Epithelial cell of prostate (primary cell): ENCODE results near the gene MAP2K5.
"Not testable (repeated sequence)": the region's sequence is repeated elsewhere in the genome, so short reads cannot be mapped to it uniquely, and the experiment has no call there.

Experiments used
- DNase-seq: peaks from one replicate; pipeline ENCODE4 v3.0.0-alpha.2; 2011; ENCODE audit warnings: low read depth, low spot score
- H3K27ac ChIP-seq: fragments of 450-650 bp; 2 replicates; pipeline ENCODE4 v1.5.1; 2017; ENCODE audit warnings: mild to moderate bottlenecking

Gene MAP2K5

DNA sequence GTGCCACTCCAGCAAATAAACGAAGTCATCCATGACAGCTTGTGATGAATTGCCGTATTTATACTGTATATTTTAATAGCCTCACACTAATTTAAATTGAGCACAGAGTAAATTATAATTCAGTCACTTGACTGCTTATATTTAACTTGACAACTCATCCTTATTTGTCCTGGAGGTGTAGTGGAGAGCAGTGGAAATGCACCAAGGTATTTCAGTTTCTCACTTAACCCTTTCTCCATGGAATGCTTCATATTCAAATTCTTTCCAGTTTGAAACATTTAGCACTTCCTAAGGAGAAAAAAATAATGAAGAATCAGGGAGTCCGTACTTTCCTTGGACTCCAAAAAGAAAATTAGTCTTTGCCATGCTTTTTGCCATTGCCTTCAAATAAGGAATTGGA is 99.0 kb downstream of the MAP2K5 start:
- no peak for DNase-seq
- no peak overlapping the region for H3K27ac ChIP-seq

DNA sequence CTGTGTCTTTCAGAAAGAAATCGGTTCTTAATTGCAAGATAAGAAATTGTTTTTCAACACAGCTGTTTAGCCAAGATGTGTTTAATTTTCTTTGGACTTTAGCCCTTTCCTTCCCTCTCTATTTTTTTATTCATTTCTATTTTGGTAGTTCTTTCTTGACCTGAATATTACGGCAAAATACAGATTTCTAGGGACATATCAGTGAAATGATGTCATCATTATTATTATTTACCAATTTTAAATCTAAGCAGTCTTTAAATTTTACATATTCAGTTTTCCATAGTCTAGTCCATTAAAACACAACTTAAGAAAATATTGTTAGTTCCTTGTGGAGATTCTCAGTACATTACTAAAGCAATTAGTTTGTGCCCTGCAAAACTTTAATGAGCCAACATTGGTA is 104.3 kb downstream of the MAP2K5 start:
- DNase-seq, result no peak
- H3K27ac ChIP-seq, result no peak overlapping the region

DNA sequence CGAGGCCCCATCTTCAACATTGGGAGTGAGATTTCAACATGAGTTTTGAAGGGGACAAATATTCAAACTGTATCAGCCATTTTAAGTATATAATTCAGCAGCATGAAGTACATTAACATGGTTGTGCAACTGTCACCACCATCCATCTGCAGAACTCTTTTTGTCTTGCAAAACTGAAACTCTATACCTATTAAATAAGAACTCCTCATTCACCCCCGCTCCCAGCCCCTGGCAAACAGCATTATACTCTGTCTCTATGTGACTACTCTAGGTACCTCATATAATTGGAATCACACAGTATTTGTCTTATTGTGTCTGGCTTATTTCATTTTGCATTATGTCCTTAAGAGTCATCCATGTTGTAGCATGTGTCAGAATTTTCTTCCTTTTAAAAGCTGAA is 110.1 kb downstream of the MAP2K5 start:
- no peak overlapping the region for H3K27ac ChIP-seq
- DNase-seq, result no peak

DNA sequence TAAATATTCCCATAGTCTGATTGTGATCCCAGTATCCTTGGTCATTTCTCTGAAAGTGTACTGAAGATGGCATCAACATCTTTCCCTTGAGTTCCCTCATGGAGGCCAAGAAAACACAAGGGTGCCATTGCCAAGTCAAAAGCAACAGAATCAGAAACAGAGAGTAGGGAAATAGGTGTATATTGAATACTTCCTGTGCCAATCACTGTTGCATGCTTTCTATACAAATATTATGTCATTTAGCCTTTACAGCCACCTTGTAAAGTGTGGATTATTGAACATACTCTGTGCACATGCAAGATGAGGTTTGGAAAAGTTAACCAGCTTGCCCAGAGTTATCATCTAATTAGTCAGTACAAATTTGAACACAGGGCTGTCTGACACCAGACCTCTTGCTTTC is 117.9 kb downstream of the MAP2K5 start:
- H3K27ac ChIP-seq, result no peak overlapping the region
- no peak for DNase-seq

DNA sequence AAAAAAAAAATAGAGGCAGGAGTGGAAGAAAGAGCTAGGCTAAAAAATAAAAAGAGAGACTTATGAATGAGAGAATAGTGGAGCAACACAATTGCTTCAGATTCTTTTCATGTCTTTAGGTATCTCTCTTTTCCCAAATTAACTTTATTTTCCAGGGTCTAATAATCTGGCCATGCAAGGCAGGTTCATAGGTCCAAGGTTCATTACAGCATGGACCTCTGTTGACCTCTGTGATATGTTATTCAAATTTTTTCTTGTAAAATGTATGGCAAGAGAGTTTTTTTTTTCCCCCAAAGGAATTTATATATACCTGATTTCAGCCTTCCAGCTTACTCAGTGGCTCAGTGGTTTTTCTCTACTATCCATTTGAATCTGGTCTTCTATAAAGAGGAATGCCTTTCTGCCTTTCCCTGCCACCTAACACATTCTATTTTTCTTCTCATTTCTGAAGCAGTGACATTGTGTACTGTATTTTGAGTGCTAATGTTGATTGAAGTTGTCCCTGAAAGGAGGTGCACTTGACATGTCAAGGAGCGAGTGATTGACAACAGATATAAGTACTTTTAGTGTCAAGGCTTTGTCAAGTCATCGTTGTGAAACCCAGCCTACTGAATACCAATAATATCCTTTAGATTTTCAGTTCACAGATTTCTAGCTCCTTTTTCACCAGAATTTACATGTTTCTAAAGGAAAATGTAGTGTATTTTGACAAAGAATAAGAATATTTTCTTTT is 118.5 kb downstream of the MAP2K5 start:
- no peak overlapping the region for H3K27ac ChIP-seq
- no peak for DNase-seq

DNA sequence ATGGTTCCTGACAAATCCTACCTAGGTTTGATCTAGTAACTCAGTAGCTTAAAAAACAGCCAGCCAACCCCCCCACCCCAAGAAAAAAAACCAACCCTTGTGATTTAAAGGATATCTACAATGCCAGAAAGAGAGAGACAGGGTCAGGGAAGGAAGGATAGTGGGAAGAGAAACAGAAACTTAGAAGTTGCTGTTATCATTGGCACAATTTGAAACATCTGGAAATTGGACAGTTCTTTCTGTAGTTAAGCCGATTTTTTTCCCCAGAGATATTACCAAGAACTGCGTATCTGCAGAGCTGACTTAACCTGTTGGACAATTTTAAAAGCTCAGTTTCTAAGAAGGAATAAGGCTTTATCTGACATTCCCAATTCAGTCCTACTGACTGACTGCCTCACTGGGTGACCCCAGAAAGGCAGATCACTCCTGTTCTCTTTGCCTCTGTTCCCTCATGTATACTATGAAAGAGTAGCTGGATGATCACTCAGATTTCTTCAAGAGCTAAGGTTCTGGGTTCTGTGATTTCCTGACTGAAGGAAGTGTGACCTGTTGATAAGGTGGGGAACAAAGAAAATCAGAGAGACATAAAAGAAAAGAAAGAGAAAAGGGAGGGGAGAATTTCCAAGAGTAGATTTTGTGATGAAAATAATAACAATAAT is 128.3 kb downstream of the MAP2K5 start:
- H3K27ac ChIP-seq, result no peak overlapping the region
- DNase-seq, result no peak

DNA sequence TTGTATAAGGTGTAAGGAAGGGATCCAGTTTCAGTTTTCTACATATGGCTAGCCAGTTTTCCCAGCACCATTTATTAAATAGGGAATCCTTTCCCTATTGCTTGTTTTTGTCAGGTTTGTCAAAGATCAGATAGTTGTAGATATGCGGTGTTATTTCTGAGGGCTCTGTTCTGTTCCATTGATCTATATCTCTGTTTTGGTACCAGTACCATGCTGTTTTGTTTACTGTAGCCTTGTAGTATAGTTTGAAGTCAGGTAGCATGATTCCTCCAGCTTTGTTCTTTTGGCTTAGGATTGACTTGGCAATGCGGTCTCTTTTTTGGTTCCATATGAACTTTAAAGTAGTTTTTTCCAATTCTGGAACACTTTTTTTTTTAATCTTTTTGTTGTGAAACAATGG is 130.3 kb downstream of the MAP2K5 start:
- H3K27ac ChIP-seq, DNase-seq: not testable (repeated sequence)

DNA sequence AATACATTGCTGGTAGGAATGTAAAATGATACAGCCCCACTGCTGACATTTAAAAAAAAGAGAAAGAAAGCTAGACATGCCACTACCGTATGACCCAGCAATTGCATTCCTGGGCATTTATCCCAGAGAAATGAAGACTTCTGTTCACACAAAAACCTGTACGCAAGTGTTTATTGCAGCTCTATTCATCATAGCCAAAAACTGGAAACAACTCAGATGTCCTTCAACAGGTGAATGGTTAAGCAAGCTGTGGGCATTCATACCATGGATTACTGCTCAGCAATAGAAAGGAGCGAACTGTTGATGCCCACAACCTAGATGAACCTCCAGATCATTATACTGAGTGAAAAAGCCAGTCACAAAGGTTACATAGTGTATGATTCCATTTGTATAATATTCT is 132.5 kb downstream of the MAP2K5 start:
- no peak overlapping the region for H3K27ac ChIP-seq
- no peak for DNase-seq

DNA sequence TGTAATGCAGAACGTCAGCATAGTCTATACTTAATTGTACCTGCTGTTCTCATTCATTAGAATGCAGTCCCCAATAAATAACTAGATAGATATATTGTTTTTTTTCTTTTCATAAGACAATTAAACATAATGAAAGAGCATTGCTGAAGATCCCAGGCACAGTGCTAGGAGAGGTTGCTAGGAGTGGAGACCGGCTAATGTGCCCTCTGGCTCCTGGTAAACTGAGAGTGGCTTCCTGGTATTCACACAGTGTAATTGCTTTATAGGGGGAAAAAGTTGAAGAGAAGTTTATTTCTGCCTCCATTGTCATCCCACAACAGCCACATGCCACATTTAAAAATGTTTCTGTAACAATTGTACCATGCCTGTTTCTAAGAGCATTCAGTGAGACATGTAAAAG is 135.6 kb downstream of the MAP2K5 start:
- H3K27ac ChIP-seq, result no peak overlapping the region
- no peak for DNase-seq

DNA sequence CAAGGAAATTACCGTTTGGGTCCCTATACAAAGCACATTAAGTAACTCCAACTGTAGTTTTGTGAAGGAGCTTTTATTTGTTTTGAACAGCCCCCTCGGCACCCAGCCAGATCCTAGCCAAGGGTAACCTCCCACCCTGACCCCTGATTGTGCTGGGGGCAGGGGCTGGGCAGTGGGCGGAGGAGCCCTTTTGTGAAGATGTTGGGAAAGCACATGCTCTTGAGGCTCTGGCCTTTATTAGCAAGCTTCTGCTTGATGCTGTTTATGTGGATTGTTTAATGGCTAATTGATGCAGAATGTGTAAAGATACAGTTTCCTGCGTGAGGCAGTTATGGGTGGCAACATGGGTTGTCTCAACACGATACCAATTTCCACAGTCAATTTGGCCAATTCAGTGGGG is 136.5 kb downstream of the MAP2K5 start:
- DNase-seq, result no peak
- no peak overlapping the region for H3K27ac ChIP-seq

DNA sequence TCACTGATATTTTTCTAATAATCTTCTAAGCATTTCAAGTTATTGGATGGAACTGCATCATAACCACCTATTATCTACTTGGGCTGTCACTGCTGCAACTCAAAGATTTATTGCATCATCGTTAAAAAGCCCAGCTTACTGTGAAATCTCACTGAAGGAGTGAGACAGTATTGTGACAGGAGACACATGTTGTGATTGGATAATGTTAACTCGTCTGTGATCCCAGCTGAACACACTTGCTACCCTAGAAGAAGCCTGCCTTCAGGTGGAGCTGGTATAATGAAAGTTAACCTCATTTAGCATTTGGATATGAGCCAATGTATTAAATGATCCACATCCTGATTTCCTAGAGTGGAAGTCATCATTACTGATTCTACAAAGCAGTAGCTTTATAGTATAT is 138.1 kb downstream of the MAP2K5 start:
- DNase-seq, result no peak

DNA sequence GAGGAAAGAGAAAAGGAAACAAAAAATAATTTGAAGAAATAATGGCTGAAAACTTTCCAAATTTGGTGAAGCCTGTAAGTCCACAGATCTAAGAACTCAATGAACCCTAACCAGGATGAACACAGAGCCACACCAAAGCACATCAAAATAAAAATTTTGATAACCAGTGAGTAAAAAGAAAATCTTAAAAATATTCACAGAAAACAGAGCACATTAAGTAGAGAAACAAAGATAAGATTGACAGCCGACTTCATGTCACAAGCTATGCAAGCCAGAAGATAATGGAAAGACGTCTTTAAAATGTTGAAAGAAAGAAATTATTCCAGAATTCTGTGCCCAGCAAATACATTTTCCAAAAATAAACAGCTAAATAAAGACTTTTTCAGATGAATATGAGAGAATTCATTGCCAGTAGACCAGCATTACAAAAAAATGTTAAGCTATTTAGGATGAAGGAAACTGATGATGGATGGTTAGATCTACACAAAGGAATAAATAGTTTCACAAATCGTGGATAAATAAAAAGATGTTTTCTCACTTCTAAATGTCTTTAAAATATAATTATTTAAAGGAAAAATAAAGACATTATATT is 142.6 kb downstream of the MAP2K5 start:
- H3K27ac ChIP-seq, result no peak overlapping the region
- DNase-seq, result no peak

More for the DNA sequence above, 138.1 kb downstream of the MAP2K5 start:
- H3K27ac ChIP-seq, result peak overlapping the region; percentile 38

DNA sequence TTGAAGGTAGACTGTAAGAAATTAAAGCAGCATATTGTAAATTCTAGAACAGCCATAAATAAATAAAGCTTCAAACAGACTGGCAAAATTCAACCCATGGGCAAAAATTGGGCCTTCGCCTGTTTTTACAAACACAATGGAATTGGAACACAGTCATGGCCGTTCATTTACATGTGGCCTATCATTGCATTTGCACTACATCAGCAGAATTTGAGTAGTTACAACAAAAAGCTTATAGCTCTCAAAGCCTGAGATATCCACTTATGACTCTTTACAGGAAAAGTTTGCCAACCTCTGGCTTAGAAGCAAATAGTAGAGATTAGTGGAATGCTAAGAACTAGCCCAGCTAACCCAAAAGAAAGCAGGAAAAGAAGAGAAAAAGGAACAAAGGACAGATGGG is 143.2 kb downstream of the MAP2K5 start:
- H3K27ac ChIP-seq, result no peak overlapping the region
- no peak for DNase-seq

DNA sequence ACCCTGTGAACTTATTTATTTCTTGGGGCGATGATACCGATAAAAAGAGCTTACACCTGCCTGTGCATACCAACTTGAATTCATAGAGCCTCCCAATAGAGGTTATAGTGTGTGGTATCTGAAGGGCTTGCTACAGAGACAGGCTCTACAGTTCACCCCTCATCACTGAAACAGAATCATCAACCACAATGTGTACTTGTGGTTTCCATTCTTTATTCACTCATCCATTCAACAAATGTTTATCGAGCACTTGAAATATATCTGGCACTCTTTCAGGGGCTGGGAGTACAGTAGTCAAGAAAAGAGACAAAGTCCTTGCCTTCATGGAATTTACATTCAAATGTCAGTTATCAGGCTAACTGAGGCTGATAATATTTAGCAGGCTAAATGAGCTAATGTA is 148.4 kb downstream of the MAP2K5 start:
- H3K27ac ChIP-seq, result no peak overlapping the region
- DNase-seq, result peak; percentile 39

DNA sequence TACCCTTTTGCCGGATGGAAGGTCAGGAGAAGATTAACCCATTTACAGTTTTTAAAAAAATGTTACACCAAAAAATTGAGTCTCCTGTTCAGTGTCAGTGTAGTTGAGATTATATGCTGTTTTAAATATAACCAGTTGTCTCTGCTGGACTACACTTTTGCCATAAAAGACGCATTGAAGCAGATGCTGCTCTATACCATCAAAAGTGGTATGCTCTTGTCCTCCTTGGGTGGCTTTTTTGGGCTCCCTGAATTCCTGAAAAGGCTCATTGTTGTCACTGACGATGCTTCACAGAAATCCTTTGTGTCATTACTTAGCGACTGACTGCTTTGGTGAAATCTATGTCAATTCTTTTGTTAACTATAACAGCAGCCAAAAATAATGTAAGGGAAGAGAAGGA is 148.9 kb downstream of the MAP2K5 start:
- no peak overlapping the region for H3K27ac ChIP-seq
- no peak for DNase-seq

DNA sequence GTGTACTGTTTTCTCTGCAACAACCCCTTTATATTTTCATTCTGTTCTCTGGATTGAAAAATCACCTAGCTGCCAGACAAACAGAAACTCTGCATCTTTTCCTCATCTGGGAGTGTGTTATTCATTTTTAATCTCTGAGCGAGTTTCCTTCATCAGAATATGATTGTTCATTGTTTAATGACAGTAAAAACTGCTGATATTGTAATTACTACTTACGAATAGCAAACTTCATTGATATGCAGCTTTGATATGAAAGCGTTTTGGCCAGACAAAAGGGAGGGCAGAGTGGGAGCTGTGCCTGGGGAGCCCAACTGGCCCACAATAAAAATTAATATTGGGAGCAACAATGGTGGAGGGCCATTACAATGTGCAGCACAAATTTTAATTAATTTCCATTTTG is 150.1 kb downstream of the MAP2K5 start:
- no peak for DNase-seq
- H3K27ac ChIP-seq, result no peak overlapping the region

DNA sequence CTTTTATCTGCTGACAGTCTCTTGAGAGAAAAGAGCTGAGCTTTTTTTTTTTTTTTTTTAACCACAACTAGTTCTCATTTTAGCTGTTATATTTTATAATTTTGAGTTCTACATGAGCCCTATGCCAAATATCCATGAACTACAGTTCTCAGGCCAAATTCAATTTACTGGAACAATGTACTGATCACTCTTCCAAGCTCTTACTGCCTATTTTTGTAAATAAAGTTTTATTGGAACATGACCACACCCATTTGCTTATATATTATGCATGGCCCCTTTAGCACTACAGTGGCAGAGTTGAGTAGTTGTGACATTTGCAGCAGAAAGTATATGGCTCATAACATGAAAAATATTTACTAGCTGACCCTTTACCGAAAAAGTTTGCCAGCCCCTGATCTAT is 153.6 kb downstream of the MAP2K5 start:
- no peak for DNase-seq
- H3K27ac ChIP-seq, result no peak overlapping the region

DNA sequence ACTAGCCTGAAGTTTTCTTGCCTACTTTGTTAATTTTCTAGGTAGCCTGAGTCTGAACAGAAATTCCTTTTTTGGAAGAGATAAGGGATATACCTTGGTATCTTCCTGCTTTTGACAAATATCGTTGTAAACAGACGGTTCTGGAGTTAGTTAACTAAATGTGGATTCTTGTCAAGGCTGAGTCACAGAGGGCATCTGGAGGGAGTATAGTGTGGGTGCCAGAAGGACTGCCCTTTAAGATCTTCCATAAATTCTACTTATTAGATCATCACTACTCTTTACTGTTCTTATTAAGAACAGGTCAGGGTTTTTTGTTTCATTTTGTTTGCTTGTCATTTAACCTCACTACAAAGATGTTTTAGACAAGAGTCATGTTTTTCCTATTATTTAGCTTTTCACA is 157.5 kb downstream of the MAP2K5 start:
- no peak overlapping the region for H3K27ac ChIP-seq
- no peak for DNase-seq

DNA sequence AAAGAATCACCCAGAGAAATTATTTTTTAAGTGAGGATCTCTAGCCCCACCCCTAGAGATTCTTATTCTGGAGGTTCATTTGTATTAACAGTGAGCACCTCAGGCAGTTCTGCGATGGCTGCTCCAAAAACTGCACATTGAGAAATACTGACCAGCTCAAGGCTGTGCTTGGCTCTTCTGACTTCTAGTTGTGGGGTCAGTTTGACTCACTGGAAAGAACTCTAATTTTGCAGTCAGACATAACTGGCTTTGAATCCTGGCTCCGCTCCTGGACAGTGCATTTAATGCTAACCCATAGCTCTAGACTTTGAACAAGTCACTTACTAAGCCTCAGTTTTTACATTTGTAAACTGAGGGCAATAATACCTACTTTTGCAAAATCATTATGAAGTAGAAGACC is 159.2 kb downstream of the MAP2K5 start:
- H3K27ac ChIP-seq, result no peak overlapping the region
- no peak for DNase-seq

DNA sequence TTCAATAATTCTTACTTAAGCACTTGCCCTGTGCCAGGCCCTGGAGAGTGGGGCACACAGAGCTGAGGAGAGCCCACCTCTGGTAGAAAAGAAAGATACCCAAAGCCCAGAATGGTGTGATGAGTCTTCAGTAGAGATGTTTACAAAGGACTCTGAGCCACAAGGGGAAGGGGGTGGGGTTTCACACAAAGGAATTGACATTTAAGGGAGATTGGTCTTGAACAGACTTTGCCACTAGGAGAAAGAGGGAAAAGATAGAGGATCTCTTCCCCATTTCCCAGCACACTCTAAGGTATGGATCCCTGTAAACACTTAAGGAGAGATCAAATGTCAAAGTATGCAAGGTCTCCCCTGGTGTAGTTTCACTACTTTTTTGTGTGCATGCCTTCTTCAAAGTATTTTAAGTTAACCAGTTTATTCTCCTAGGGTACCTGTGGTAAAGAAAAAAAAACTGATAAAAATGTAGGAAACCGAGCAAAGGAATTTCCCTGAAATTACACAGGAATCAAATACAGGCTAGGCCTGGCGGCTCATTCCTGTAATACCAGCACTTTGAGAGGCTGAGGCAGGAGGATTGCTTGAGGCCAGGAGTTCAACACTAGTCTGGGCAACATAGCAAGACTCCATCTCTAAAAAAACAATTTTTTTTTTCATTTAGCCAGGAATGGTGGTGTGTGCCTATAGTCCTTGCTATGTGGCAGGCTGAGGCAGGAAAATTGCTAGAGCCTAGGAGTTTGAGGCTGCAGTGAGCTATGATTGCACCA is 165.2 kb downstream of the MAP2K5 start:
- no peak overlapping the region for H3K27ac ChIP-seq
- DNase-seq, result no peak

DNA sequence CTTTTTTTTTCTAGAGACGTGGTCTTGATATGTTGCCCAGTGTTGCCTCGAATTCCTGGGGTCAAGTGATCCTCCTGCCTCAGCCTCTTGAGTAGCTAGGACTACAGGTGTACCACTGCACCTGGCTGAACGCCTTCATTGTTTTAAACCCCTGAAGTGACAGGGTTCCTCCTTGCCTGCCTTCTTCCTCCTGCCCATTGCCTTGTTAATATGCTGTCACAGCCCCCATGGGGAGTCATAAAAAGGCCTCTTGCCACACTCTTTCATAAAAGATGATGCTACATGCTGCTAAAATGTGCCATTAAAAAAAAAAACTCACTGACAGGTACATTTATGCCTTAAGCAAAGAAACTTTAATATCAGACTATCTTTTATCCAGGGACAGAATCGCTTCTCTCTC is 166.0 kb downstream of the MAP2K5 start:
- H3K27ac ChIP-seq, result no peak overlapping the region
- DNase-seq, result no peak
